GM21381 (cell line): ENCODE results near the gene ZSWIM6.

Experiments used
- ATAC-seq: cut with Tn5 transposase; IDR thresholded peaks from one replicate; pipeline ENCODE4 v1.9.1; 2021; ENCODE audit warnings: mild to moderate bottlenecking, moderate library complexity; ENCODE audit not compliant: unreplicated experiment

ZSWIM6 gene

GRCh38 chr5:61357745-61358144, 25.7 kb downstream of the ZSWIM6 start:
- ATAC-seq, result no peak

GRCh38 chr5:61362796-61363368, 30.8 kb downstream of the ZSWIM6 start:
- no peak for ATAC-seq

DNA sequence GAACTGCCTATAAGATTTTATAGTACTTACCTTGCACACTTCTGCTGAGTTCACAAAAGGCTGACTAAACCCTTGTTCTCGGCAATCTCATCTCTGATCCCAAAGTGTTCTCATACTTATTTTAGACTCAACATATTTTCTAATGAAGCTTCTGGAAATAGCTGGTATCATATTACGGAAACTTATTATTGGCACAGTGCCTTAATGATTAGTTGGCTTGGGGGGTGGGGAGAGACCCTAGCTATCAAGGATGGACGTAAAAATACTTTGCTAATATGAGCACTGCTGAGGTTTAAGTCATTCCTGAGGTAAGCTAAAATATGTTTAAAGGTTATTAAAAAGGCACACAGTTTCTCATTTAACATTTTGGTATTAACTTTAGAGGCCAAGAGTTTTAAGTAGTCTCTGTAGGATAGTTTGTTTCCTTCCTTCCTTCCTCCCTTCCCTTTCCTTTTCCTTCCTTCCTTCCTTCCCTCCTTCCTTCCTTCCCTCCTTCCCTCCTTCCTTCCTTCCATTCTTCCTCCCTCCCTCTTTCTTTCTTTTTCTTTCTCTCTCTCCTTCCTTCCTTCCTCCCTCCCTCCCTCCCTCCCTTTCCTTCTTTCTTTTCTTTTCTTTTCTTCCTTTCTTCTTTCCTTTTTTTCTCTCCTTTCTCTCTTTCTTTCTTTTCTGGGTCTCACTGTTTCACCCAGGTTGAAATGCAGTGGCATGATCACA, 31.5 kb downstream of the ZSWIM6 start:
- no peak for ATAC-seq

- no peak for ATAC-seq
Measured at GRCh38 chr5:61366497-61367240, 34.6 kb downstream of the ZSWIM6 start.

DNA sequence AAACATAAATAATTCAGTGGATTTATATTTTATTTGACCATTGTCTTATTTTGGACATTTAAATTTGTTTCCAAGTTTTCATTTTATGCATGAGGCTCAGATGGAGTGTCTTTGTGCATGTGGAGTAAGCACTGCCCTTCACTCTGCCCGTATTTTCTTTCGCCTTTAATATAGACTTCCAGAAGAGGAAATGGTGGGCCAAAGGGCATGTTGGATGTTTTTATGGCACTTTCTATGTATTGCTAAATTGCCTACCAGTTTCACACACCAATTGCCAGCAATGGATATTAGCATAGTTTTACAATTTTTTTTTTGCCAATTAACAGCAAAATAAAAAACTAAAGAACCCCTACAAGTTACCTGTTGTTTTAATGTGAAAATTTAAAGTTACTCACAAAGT, 38.4 kb downstream of the ZSWIM6 start:
- no peak for ATAC-seq

DNA sequence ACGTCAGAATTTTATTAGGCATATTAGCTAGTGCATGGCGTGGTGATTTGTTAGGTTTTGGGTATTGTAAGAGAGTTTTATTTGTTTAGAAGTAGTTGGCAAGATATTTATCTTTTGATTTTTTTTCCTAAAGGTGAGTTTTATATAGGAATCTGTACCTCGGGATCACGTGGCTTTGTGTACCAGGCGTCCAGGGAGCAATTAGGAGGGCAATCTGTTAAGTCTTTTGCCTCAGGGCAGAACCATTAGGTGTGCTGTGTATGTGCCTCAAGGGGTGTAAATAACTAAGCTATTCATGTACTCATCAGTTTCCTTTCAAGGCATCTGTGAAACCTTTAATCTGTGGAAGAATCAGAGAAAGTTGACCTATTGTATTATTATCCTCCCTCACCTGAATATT, 39.4 kb downstream of the ZSWIM6 start:
- ATAC-seq, result no peak

DNA sequence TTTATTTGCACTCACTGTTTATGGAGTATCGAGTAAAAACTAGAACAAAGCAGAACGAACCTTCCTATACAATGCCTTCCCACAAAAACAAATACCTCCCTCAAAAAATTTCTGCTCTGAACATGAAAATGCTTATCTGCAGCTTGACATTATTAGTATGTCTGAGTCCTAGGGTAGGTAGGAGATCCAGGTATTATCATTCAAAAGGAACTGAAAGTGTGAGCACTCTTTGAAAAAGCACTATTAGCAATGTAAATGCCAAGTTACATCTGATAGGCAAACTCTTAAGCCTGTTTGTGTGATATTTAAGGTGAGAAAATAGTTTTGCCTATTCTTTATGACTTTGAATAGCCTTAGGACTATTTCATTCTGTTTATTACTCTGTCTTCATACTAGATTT, 47.6 kb downstream of the ZSWIM6 start:
- ATAC-seq, result no peak

DNA sequence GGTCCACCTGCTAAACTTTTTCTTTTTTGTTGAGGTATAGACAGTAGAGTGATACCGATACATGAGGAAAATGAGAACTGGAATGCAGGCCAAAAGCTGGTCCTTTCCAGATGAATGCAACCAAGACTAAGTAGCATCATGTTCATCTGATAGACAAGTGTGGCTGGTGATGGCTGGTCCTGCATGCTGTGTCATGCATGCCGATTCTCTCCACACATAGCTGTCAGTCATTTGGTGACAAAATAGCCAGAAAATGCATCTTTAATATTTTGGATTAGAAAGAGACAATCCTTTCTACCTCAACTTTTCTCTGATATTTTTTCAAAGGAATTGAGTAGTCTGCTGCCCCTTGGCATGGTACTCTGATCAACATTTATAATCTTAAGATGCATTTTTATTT, 49.9 kb downstream of the ZSWIM6 start:
- ATAC-seq, result no peak

DNA sequence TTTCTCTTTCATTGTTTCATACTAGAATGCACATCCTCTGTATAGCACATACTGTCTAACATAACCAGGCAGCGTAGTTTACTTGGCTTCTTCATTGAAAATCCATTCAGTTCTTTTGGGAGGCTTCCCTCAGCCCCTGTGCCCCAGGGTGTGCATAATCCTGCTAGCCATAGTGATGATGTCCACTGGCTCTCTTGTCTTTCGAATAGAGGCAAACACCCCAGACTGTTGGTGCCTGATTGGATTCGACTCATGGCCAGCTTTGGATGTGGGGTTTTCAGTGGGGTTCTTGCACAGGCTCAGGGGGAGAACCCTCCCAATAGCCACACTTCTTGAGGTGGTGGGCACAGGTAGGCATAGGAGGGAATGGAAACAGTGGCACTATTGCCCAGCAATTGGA, 53.6 kb downstream of the ZSWIM6 start:
- ATAC-seq, result no peak

GRCh38 chr5:61386045-61386800, 54.2 kb downstream of the ZSWIM6 start:
- no peak for ATAC-seq

- ATAC-seq, result no peak
Measured at GRCh38 chr5:61389609-61390008, 57.6 kb downstream of the ZSWIM6 start.

GRCh38 chr5:61394078-61394704, 62.1 kb downstream of the ZSWIM6 start:
- ATAC-seq, result no peak

GRCh38 chr5:61394793-61395192, 62.7 kb downstream of the ZSWIM6 start:
- ATAC-seq, result no peak

DNA sequence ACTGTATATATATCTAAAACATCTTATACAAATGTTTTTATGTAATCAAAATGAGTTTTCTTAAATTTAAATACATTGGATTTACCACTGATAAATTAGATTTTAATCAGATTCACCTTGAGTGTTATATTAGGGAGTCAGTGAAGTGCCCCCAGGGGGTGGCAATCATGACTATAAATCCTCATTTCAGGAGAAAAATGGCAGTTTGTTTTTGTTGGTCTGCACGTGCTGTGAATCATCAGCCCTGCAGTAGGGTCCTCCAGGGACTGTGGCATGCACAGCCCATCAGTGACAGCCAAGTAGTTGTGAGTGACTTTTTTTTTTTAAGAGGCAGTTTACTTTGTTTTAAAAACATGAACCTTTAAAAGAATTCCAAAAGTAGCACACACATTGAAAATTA, 65.2 kb downstream of the ZSWIM6 start:
- ATAC-seq, result no peak

DNA sequence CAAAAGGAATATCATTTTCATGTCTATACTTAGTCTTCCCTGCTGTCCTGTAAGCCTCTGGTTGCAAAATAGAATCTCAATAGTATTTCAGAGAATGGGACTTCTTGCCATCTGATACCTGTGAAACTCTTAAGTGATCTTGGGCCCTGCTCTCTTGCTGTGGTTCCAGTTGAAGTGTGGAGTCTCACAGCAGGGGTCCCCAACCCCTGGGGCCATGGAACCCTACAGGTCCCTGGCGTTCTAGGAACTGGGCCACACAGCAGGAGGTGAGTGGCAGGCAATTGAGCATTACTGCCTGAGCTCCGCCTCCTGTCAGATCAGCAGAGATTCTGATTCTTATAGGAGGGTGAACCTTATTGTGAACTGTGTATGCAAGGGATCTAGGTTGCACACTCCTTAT, 65.9 kb downstream of the ZSWIM6 start:
- ATAC-seq, result no peak

DNA sequence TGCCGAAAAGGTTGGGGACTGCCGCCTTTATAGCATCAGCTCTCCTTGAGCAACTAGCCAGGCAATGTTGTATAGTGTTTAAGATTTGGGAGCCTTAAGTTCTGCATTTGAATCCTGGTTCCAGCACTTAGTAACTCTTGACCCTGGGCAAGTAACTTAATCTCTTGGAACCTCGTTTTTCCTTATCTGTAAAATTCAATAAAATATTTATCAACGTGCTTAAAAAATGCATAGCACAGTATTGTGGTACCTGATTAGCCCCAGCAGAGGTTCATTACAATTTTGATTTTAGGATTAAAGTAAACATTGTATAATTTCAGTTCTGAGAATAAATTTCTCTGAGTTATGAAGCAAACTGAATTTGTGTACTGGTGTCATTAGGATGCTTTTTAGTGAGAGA, 66.4 kb downstream of the ZSWIM6 start:
- ATAC-seq, result no peak

DNA sequence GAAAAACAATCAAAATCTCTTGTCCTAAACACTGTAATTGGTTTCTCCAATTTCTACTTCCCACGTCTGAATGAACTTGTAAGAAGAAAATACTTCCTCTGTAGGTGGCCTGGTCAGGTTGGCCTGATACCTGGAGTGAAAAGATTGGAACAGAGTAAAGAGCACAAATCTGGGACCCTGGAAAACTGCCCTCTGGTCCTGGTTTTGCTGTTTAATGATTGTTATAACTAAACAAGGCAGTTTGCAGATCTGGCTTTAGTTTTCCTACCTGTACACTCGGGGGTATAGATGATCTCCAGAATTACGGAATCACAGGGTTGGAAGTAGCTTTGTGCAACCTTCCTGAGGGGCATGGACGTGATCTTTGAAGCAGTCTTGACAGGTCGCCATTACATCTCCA, 67.6 kb downstream of the ZSWIM6 start:
- ATAC-seq, result no peak

GRCh38 chr5:61401726-61402125, 69.7 kb downstream of the ZSWIM6 start:
- no peak for ATAC-seq

DNA sequence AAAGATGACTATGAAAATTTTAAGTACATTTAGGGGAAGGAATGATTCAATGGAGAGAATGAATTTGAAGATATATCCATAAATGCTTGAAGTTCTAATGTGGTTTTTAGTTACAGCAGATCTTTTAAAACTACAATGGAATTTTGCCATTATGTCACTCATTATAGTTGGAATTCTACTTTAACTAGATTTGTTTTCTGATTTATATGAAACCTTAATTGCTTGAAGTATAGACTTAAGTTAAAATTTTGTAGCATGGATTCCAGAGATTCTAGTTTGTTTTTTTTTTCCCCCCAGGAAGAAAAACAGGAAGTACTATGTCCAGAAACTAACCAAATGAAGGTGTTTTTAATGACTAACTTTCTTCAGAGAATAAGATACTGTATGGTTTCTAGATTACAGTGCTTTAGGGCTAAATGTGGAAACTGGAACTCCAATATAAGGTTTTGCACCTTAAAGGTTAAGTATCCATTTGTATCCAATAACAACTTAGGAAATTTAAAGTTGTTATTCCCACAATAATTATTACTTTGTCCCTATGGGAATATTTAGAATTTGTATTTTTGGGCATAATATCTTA, 70.3 kb downstream of the ZSWIM6 start:
- ATAC-seq, result no peak

GRCh38 chr5:61402970-61403900, 71.2 kb downstream of the ZSWIM6 start:
- ATAC-seq, result no peak
